B cell (primary cell): ENCODE results near the gene PREB. TPM values are rescaled to one million over a fixed set of nuclear protein-coding genes. Genes with fewer than 3 reads are reported as not detected.

Source experiments
- ATAC-seq: fragments of 200-7000 bp; cut with Tn5 transposase; one replicate; pipeline ENCODE4 v1.10.0; 2021; ENCODE audit warnings: low read depth, mild to moderate bottlenecking, moderate number of reproducible peaks, moderate library complexity
- CTCF ChIA-PET: fragments of 350-600 bp; sonication (Branson Sonifier 250); formaldehyde crosslinking; loops from one replicate; lab custom pipeline; 2021; ENCODE audit warnings: antibody characterized with exemption, inconsistent platforms; lab: Charles Lee
- POLR2A ChIA-PET: fragments of 350-600 bp; sonication (Branson Sonifier 250); formaldehyde crosslinking; loops from one replicate; lab custom pipeline; 2021; ENCODE audit warnings: antibody characterized with exemption; lab: Charles Lee
- DNase-seq: peaks from one replicate; pipeline ENCODE4 v3.0.0; 2013
- H2AFZ ChIP-seq: 2 replicates; pipeline ENCODE4 v1.6.1; 2012; ENCODE audit warnings: mild to moderate bottlenecking, low read depth, low read length; ENCODE audit not compliant: insufficient read depth, poor library complexity, severe bottlenecking
- H3K27ac ChIP-seq, 2 donors: 1 replicate in 1 of 2; 2 replicates in 1 of 2; pipeline ENCODE4 v1.5.1; 2012 to 2013; ENCODE audit warnings: low read length in 2 of 2, mild to moderate bottlenecking in 2 of 2, moderate library complexity in 1 of 2
- H3K27me3 ChIP-seq, 4 experiments: fragments of 200-600 bp in 1 of 4; sonication (generic) in 1 of 4; replicated peaks in 1 of 4; 1 replicate in 2 of 4; 2 replicates in 2 of 4; pipeline versions ENCODE4 v1.6.1 to v1.7.0; 2013 to 2016; ENCODE audit warnings: low read length in 3 of 4, mild to moderate bottlenecking in 2 of 4, mixed read lengths in 1 of 4, moderate library complexity in 1 of 4; ENCODE audit not compliant: insufficient read depth in 4 of 4, control insufficient read depth in 3 of 4; ENCODE audit errors: control extremely low read depth in 1 of 4
- H3K36me3 ChIP-seq, 2 experiments: replicated peaks in 1 of 2; 1 replicate in 1 of 2; 2 replicates in 1 of 2; pipeline versions ENCODE4 v1.6.1 to v1.7.1; 2013; ENCODE audit warnings: low read length in 1 of 2; ENCODE audit not compliant: insufficient read depth in 2 of 2, control insufficient read depth in 1 of 2; ENCODE audit errors: control extremely low read depth in 1 of 2, extremely low read depth in 1 of 2
- H3K4me1 ChIP-seq, 2 donors: fragments of 200-600 bp in 1 of 2; sonication (generic) in 1 of 2; 1 replicate in 1 of 2; 2 replicates in 1 of 2; pipeline versions ENCODE4 v1.5.1 to v1.6.1; 2013 to 2017; ENCODE audit warnings: low read length in 2 of 2; ENCODE audit not compliant: control insufficient read depth in 2 of 2, insufficient read depth in 2 of 2
- H3K4me2 ChIP-seq: replicated peaks from 2 replicates; pipeline ENCODE3; 2012; ENCODE audit warnings: mild to moderate bottlenecking, low read depth, low read length; ENCODE audit not compliant: poor library complexity, severe bottlenecking
- H3K4me3 ChIP-seq, 5 experiments: fragments of 200-600 bp in 1 of 5; sonication (generic) in 1 of 5; 1 replicate in 3 of 5; 2 replicates in 2 of 5; pipeline versions ENCODE4 v1.5.1 to v1.7.0; 2011 to 2016; ENCODE audit warnings: low read length in 4 of 5, mild to moderate bottlenecking in 4 of 5, low read depth in 2 of 5, control low read depth in 1 of 5, moderate library complexity in 1 of 5; ENCODE audit not compliant: insufficient read depth in 1 of 5; ENCODE audit errors: control extremely low read depth in 1 of 5, extremely low read depth in 1 of 5
- H3K79me2 ChIP-seq: fragments of 200-600 bp; sonication (generic); one replicate; pipeline ENCODE4 v1.6.0; 2016; ENCODE audit warnings: low read length; ENCODE audit not compliant: control insufficient read depth, insufficient read depth
- H3K9ac ChIP-seq: fragments of 200-600 bp; sonication (generic); 2 replicates; pipeline ENCODE4 v1.6.1; 2017; ENCODE audit warnings: mild to moderate bottlenecking, low read length, moderate library complexity
- H3K9me3 ChIP-seq, 3 donors: one replicate each; pipeline versions ENCODE4 v1.6.1 to v1.7.1; 2013; ENCODE audit warnings: low read length in 2 of 3; ENCODE audit not compliant: control insufficient read depth in 2 of 3, insufficient read depth in 1 of 3; ENCODE audit errors: control extremely low read depth in 1 of 3
- H4K20me1 ChIP-seq: 2 replicates; pipeline ENCODE4 v1.6.0; 2012; ENCODE audit warnings: mild to moderate bottlenecking, low read length; ENCODE audit not compliant: insufficient read depth, control insufficient read depth, poor library complexity, severe bottlenecking
- H3K27ac Mint-ChIP-seq: one replicate; pipeline ENCODE4 v1.8.0; 2021; ENCODE audit warnings: mixed read lengths
- H3K27me3 Mint-ChIP-seq: one replicate; pipeline ENCODE4 v1.8.0; 2021; ENCODE audit warnings: mixed read lengths
- H3K4me1 Mint-ChIP-seq: one replicate; pipeline ENCODE4 v1.8.0; 2021; ENCODE audit warnings: mixed read lengths
- H3K4me3 Mint-ChIP-seq: one replicate; pipeline ENCODE4 v1.8.0; 2021; ENCODE audit warnings: mixed read lengths
- H3K9me3 Mint-ChIP-seq: one replicate; pipeline ENCODE4 v1.8.0; 2022; ENCODE audit warnings: mixed read lengths; ENCODE audit not compliant: insufficient read depth
- CTCF ChIP-seq: fragments of 200-600 bp; IDR thresholded peaks from one replicate; pipeline ENCODE4 v1.8.0; 2022; ENCODE audit warnings: antibody characterized with exemption, mild to moderate bottlenecking
- EZH2 ChIP-seq: IDR thresholded peaks from 2 replicates; pipeline ENCODE4 v1.6.1; 2012; ENCODE audit warnings: borderline replicate concordance, low read depth, mild to moderate bottlenecking, moderate library complexity, low read length; ENCODE audit not compliant: insufficient read depth, poor library complexity, severe bottlenecking
- whole genome bisulfite sequencing: methylation state at CpG from one replicate; pipeline ENCODE4 v1.1.5; 2013; ENCODE audit warnings: missing lambda C conversion rate; ENCODE audit not compliant: insufficient coverage; 5-methylcytosine and 5-hydroxymethylcytosine counted together
- intact Hi-C: fragments of 100-400 bp; cut with micrococcal nuclease; formaldehyde crosslinking; loops from one replicate; pipeline ENCODE4 v1.10.0; 2022
- polyA plus RNA-seq: library from polyadenylated mRNA; depleted of rRNA; stranded (reverse); fragments of >200 nt; gene quantifications from 2 replicates; pipeline ENCODE4 v1.2.3, GENCODE V29; 2012
- total RNA-seq, 2 donors: library from RNA; stranded (reverse); fragments of 120-200 nt in 1 of 2; gene quantifications; 1 replicate in 1 of 2; 2 replicates in 1 of 2; pipeline versions ENCODE4 v1.2.3 to v1.2.4, GENCODE V29; 2013 to 2022

Gene PREB
- total and polyA plus RNA-seq, 2 donors (not counting 1 experiment from before 2014, with no cell fraction given) = 46.0 to 88.9 TPM

GRCh38 chr2:27123302-27124150 lies 10.9 kb downstream of the PREB start, which contains the start of gene ABHD1:
Gene ABHD1, plus strand, starts transcription at chr2:27123815. Its CDS starts 134 bp downstream, at chr2:27123949.
- WGBS = 8% methylated on average over 47 of the region's 47 CpGs
- H3K9ac ChIP-seq = peak within 1 kb of the TSS; percentile 78
- no peak for TF ChIP-seq EZH2
- no peak for TF ChIP-seq CTCF
- CTCF ChIA-PET = interaction anchor here (0.6 to 2.9 kb wide), 6 partner anchors 10 to 162 kb away, joined by 3 to 19 read pairs (median 4); partner anchors contain the start of gene PREB
- intact Hi-C loops = loop anchor here (1.0 kb wide), 2 partner anchors 11 to 37 kb away; partner anchors contain the start of genes KHK and PREB
- H3K27ac Mint-ChIP-seq = peak within 1 kb of the TSS; percentile 87
- no peaks in the 10 kb centered on the region for H3K36me3 ChIP-seq
- peaks cover 32% of the 10 kb centered on the region for H3K27me3 Mint-ChIP-seq
- H3K27ac ChIP-seq = no peak within 1 kb of the TSS
- peaks cover 0 to 5% (median 0%) of the 10 kb centered on the region in 3 donors for H3K9me3 ChIP-seq
- peak within 1 kb of the TSS; percentile 93 for H3K4me3 Mint-ChIP-seq
- H3K9me3 Mint-ChIP-seq = no peaks in the 10 kb centered on the region
- peaks cover 17 to 18% of the 10 kb centered on the region in 2 donors for H3K4me1 ChIP-seq
- POLR2A ChIA-PET = interaction anchor here (0.6 to 2.2 kb wide), 5 partner anchors 10 to 247 kb away, joined by 3 to 29 read pairs (median 4); partner anchors contain the start of genes ATRAID, PREB, SLC5A6 and SNX17
- peaks cover 0 to 16% (median 6%) of the 10 kb centered on the region in 4 experiments for H3K27me3 ChIP-seq
- DNase-seq (peak; percentile 71), ATAC-seq (peak; percentile 87)
- H2AFZ ChIP-seq = peak within 1 kb of the TSS; percentile 96
- no peaks in the 10 kb centered on the region for H3K79me2 ChIP-seq
- peak within 1 kb of the TSS; percentile 86 for H3K4me2 ChIP-seq
- peaks cover 18% of the 10 kb centered on the region for H3K4me1 Mint-ChIP-seq
- H3K4me3 ChIP-seq = peak within 1 kb of the TSS; percentile 58 to 74 (median 68)
- no peaks in the 10 kb centered on the region for H4K20me1 ChIP-seq
